IPS DF 6.9 (cell line): ENCODE results near the gene DNAJC15.
"Not testable (repeated sequence)": the region's sequence is repeated elsewhere in the genome, so short reads cannot be mapped to it uniquely, and the experiment has no call there.

Experiments
- DNase-seq: peaks from one replicate; pipeline ENCODE4 v3.0.0-alpha.2; 2013; ENCODE audit warnings: low read depth, low spot score
- H3K27ac ChIP-seq: one replicate; pipeline ENCODE4 v1.5.1; 2013; ENCODE audit warnings: low read length, control low read depth
- H3K27me3 ChIP-seq: 2 replicates; pipeline ENCODE4 v1.6.1; 2013; ENCODE audit warnings: mild to moderate bottlenecking, low read length; ENCODE audit not compliant: control insufficient read depth, insufficient read depth
- H3K36me3 ChIP-seq: 2 replicates; pipeline ENCODE4 v1.6.1; 2013; ENCODE audit warnings: low read length; ENCODE audit not compliant: control insufficient read depth, insufficient read depth
- H3K4me1 ChIP-seq: 2 replicates; pipeline ENCODE4 v1.6.1; 2013; ENCODE audit warnings: low read length; ENCODE audit not compliant: control insufficient read depth, insufficient read depth
- H3K4me3 ChIP-seq: 2 replicates; pipeline ENCODE4 v1.5.1; 2013; ENCODE audit warnings: mild to moderate bottlenecking, low read length
- H3K9me3 ChIP-seq: 2 replicates; pipeline ENCODE4 v1.6.1; 2013; ENCODE audit warnings: low read length, inconsistent platforms; ENCODE audit not compliant: control insufficient read depth, insufficient read depth
- WGBS: extraction: QIAGEN DNeasy Blood & Tissue Kit; methylation state at CpG from one replicate; pipeline ENCODE4 v1.1.7; 2013; ENCODE audit warnings: mixed read lengths, missing lambda C conversion rate; ENCODE audit not compliant: insufficient read length, insufficient coverage; 5-methylcytosine and 5-hydroxymethylcytosine counted together

DNAJC15 gene

GRCh38 chr13:43044720-43045301 lies 21.4 kb downstream of the DNAJC15 start:
- Histone ChIP-seq H3K36me3 (no peaks in the 10 kb centered on the region), H3K4me1 (peaks cover 1% of the 10 kb centered on the region; the same call in 1 of the 2 replicates), H3K27ac (no peak overlapping the region), H3K9me3 (no peaks in the 10 kb centered on the region), H3K4me3 (no peak overlapping the region), H3K27me3 (no peaks in the 10 kb centered on the region)
- no peak for DNase-seq
- WGBS = 100% methylated on average over 2 of the region's 5 CpGs

GRCh38 chr13:43045302-43045773 lies 22.0 kb downstream of the DNAJC15 start:
- WGBS = no CpG with 5 or more reads among the region's 10 CpGs
- H3K9me3 ChIP-seq, H3K27me3 ChIP-seq, H3K27ac ChIP-seq, DNase-seq, H3K4me1 ChIP-seq, H3K36me3 ChIP-seq, H3K4me3 ChIP-seq: not testable (repeated sequence)

- H3K27ac ChIP-seq = no peak overlapping the region
- no peaks in the 10 kb centered on the region for H3K36me3 ChIP-seq
- H3K4me3 ChIP-seq = no peak overlapping the region
- WGBS = no CpG with 5 or more reads among the region's 6 CpGs
- DNase-seq = no peak
- H3K27me3 ChIP-seq = no peaks in the 10 kb centered on the region
- no peaks in the 10 kb centered on the region for H3K9me3 ChIP-seq
- H3K4me1 ChIP-seq = peaks cover 1% of the 10 kb centered on the region; the same call in 1 of the 2 replicates
Measured at GRCh38 chr13:43046259-43046658, 22.9 kb downstream of the DNAJC15 start.

GRCh38 chr13:43054803-43055802 lies 31.7 kb downstream of the DNAJC15 start:
- no peaks in the 10 kb centered on the region for H3K36me3 ChIP-seq
- H3K27me3 ChIP-seq = no peaks in the 10 kb centered on the region; the same call in 1 of the 2 replicates
- no peak overlapping the region for H3K4me3 ChIP-seq
- no CpG with 5 or more reads among the region's 13 CpGs for WGBS
- DNase-seq = peak; percentile 27
- H3K27ac ChIP-seq = no peak overlapping the region
- H3K9me3 ChIP-seq = no peaks in the 10 kb centered on the region
- peaks cover 4% of the 10 kb centered on the region; the same call in 1 of the 2 replicates for H3K4me1 ChIP-seq

- no CpG with 5 or more reads among the region's 3 CpGs for WGBS
- DNase-seq = no peak
- H3K27ac ChIP-seq = no peak overlapping the region
- H3K4me3 ChIP-seq = no peak overlapping the region
- no peaks in the 10 kb centered on the region; the same call in 1 of the 2 replicates for H3K27me3 ChIP-seq
- H3K36me3 ChIP-seq = no peaks in the 10 kb centered on the region
- H3K9me3 ChIP-seq = no peaks in the 10 kb centered on the region
- peaks cover 4% of the 10 kb centered on the region; the same call in 1 of the 2 replicates for H3K4me1 ChIP-seq
Measured at GRCh38 chr13:43057653-43058317, 34.4 kb downstream of the DNAJC15 start.

- WGBS = no CpG with 5 or more reads among the region's 1 CpG
- DNase-seq = no peak
- H3K27me3 ChIP-seq = no peaks in the 10 kb centered on the region; the same call in 1 of the 2 replicates
- no peak overlapping the region for H3K4me3 ChIP-seq
- no peak overlapping the region for H3K27ac ChIP-seq
- H3K4me1 ChIP-seq = peaks cover 4% of the 10 kb centered on the region; the same call in 1 of the 2 replicates
- H3K9me3 ChIP-seq = no peaks in the 10 kb centered on the region
- no peaks in the 10 kb centered on the region for H3K36me3 ChIP-seq
Measured at GRCh38 chr13:43058318-43058674, 34.9 kb downstream of the DNAJC15 start.

- Histone ChIP-seq H3K27ac (no peak overlapping the region), H3K4me1 (peaks cover 4% of the 10 kb centered on the region; the same call in 1 of the 2 replicates), H3K4me3 (no peak overlapping the region), H3K36me3 (no peaks in the 10 kb centered on the region), H3K27me3 (no peaks in the 10 kb centered on the region; the same call in 1 of the 2 replicates), H3K9me3 (no peaks in the 10 kb centered on the region)
- DNase-seq = no peak
- no CpG with 5 or more reads among the region's 6 CpGs for WGBS
Measured at GRCh38 chr13:43058831-43059230, 35.4 kb downstream of the DNAJC15 start.

GRCh38 chr13:43059779-43060178 lies 36.4 kb downstream of the DNAJC15 start:
- H3K36me3 ChIP-seq, H3K27me3 ChIP-seq, H3K27ac ChIP-seq, DNase-seq, H3K4me3 ChIP-seq, H3K4me1 ChIP-seq, H3K9me3 ChIP-seq: not testable (repeated sequence)
- 100% methylated on average over 2 of the region's 7 CpGs for WGBS

GRCh38 chr13:43060806-43061205 lies 37.4 kb downstream of the DNAJC15 start:
- H3K4me1 ChIP-seq, H3K27ac ChIP-seq, H3K9me3 ChIP-seq, DNase-seq, H3K27me3 ChIP-seq, H3K36me3 ChIP-seq, H3K4me3 ChIP-seq: not testable (repeated sequence)
- no CpG with 5 or more reads among the region's 4 CpGs for WGBS
